ENCODE results near the gene SUV39H1. TPM values are rescaled to one million over a fixed set of nuclear protein-coding genes. Genes with fewer than 3 reads are reported as not detected.
"Not testable (repeated sequence)": the region's sequence is repeated elsewhere in the genome, so short reads cannot be mapped to it uniquely, and the experiment has no call there.

Gene SUV39H1
- total RNA-seq, 4 donors from 2014 or later: 6.7 to 15.0 (median 9.2) TPM

- no peak for TF ChIP-seq POLR2A (IDR thresholded peaks at IDR 0.05)
- TF ChIP-seq CTCF (IDR thresholded peaks at IDR 0.05): no peak
- no peak for DNase-seq (ENCODE audit: low spot score in 2 of 2)
- no peak overlapping the region for H3K4me3 ChIP-seq (ENCODE audit: low read depth, poor library complexity, severe bottlenecking)
- intact Hi-C loops (cut with DNase I; ENCODE audit: low total_unique reads): no loop called here
- WGBS, 2 donors: 65 to 80% methylated on average over 4 to 7 of the region's 7 CpGs
Observed at GRCh38 chrX:48684134-48684533, 12.4 kb upstream of the SUV39H1 start.

- TF ChIP-seq POLR2A (IDR thresholded peaks at IDR 0.05) (no peak), CTCF (IDR thresholded peaks at IDR 0.05) (no peak)
- intact Hi-C loops (cut with DNase I; ENCODE audit: low total_unique reads): no loop called here
- 65 to 79% methylated on average over 11 to 12 of the region's 12 CpGs for WGBS, 2 donors
- no peak overlapping the region for H3K4me3 ChIP-seq (ENCODE audit: low read depth, poor library complexity, severe bottlenecking)
- DNase-seq (ENCODE audit: low spot score in 2 of 2): no peak
Observed at GRCh38 chrX:48685416-48685815, 11.1 kb upstream of the SUV39H1 start.

- TF ChIP-seq POLR2A (IDR thresholded peaks at IDR 0.05) (no peak), CTCF (IDR thresholded peaks at IDR 0.05) (no peak)
Observed at GRCh38 chrX:48688531-48689150, 7.9 kb upstream of the SUV39H1 start.

GRCh38 chrX:48689208-48689920 lies 7.2 kb upstream of the SUV39H1 start:
- no peak for DNase-seq (ENCODE audit: low spot score in 2 of 2)
- intact Hi-C loops (cut with DNase I; ENCODE audit: low total_unique reads): no loop called here
- H3K4me3 ChIP-seq (ENCODE audit: low read depth, poor library complexity, severe bottlenecking): no peak overlapping the region
- TF ChIP-seq POLR2A (IDR thresholded peaks at IDR 0.05) (no peak), CTCF (IDR thresholded peaks at IDR 0.05) (no peak)
- 51 to 63% methylated on average over 11 of the region's 11 CpGs for WGBS, 2 donors

More at GRCh38 chrX:48688531-48689150, 7.9 kb upstream of the SUV39H1 start:
- DNase-seq (ENCODE audit: low spot score in 2 of 2): no peak
- no peak overlapping the region for H3K4me3 ChIP-seq (ENCODE audit: low read depth, poor library complexity, severe bottlenecking)
- intact Hi-C loops (cut with DNase I; ENCODE audit: low total_unique reads): no loop called here
- 15 to 65% methylated on average over 6 to 14 of the region's 19 CpGs for WGBS, 2 donors

- intact Hi-C loops (cut with DNase I; ENCODE audit: low total_unique reads); H3K4me3 ChIP-seq (ENCODE audit: low read depth, poor library complexity, severe bottlenecking); DNase-seq (ENCODE audit: low spot score in 2 of 2): not testable (repeated sequence)
- 62 to 63% methylated on average over 5 of the region's 5 CpGs for WGBS, 2 donors
Observed at GRCh38 chrX:48691746-48692145, 4.8 kb upstream of the SUV39H1 start.

- intact Hi-C loops (cut with DNase I; ENCODE audit: low total_unique reads): no loop called here
- DNase-seq (ENCODE audit: low spot score in 2 of 2): no peak
- TF ChIP-seq CTCF (IDR thresholded peaks at IDR 0.05) (no peak), POLR2A (IDR thresholded peaks at IDR 0.05) (no peak)
- 36 to 51% methylated on average over 14 to 15 of the region's 15 CpGs for WGBS, 2 donors
- H3K4me3 ChIP-seq (ENCODE audit: low read depth, poor library complexity, severe bottlenecking): no peak overlapping the region
Observed at GRCh38 chrX:48694776-48695533, 1.6 kb upstream of the SUV39H1 start.
